Spinal cord (tissue), 10 donors: ENCODE measurements around the gene ARL2. TPM values are rescaled to one million over a fixed set of nuclear protein-coding genes. Genes with fewer than 3 reads are reported as not detected.
A peak's percentile ranks its signal among the peaks of the same experiment; 100 is the strongest.
"Not testable (repeated sequence)": the region's sequence is repeated elsewhere in the genome, so short reads cannot be mapped to it uniquely, and the experiment has no call there.

Experiments used
- DNase-seq, 6 donors: peaks; one replicate each; pipeline versions ENCODE4 v3.0.0 to v3.0.0-alpha.2; 2013 to 2015; ENCODE audit warnings: low spot score in 6 of 6, low read depth in 4 of 6
- H3K27ac ChIP-seq: one replicate; pipeline ENCODE4 v1.5.1; 2013; ENCODE audit warnings: low read depth, low read length, control low read depth
- H3K27me3 ChIP-seq: one replicate; pipeline ENCODE4 v1.6.1; 2013; ENCODE audit warnings: low read length; ENCODE audit not compliant: control insufficient read depth, insufficient read depth
- H3K36me3 ChIP-seq: one replicate; pipeline ENCODE4 v1.6.1; 2013; ENCODE audit warnings: low read length; ENCODE audit not compliant: control insufficient read depth, insufficient read depth
- H3K4me1 ChIP-seq: one replicate; pipeline ENCODE4 v1.6.1; 2013; ENCODE audit warnings: low read length; ENCODE audit not compliant: control insufficient read depth, insufficient read depth
- H3K4me3 ChIP-seq: one replicate; pipeline ENCODE4 v1.5.1; 2013; ENCODE audit warnings: low read depth, low read length, control low read depth
- H3K9me3 ChIP-seq: one replicate; pipeline ENCODE4 v1.6.1; 2013; ENCODE audit warnings: low read length; ENCODE audit not compliant: control insufficient read depth, insufficient read depth
- WGBS: methylation state at CpG from one replicate; pipeline ENCODE4 v1.1.5; 2013; ENCODE audit warnings: missing lambda C conversion rate; ENCODE audit not compliant: insufficient coverage; 5-methylcytosine and 5-hydroxymethylcytosine counted together
- polyA plus RNA-seq, 2 donors: library from polyadenylated mRNA; unstranded; fragments of 120-200 nt; gene quantifications; one replicate each; pipeline ENCODE4 v1.2.1, GENCODE V29; 2013; ENCODE audit not compliant: insufficient read length in 2 of 2
- total RNA-seq, 2 donors: library from RNA; depleted of rRNA in 1 of 2; stranded (reverse); fragments of 120-200 nt in 1 of 2; fragments of >200 nt in 1 of 2; gene quantifications; one replicate each; pipeline versions ENCODE4 v1.2.3 to v1.2.4, GENCODE V29; 2013 to 2014
- donor health status: healthy.

ARL2 gene
- total and polyA plus RNA-seq, 4 donors = 75.4 to 123 (median 120) TPM

- no peaks in the 10 kb centered on the region for H3K4me1 ChIP-seq
- no peak for DNase-seq
- peaks cover 53% of the 10 kb centered on the region for H3K36me3 ChIP-seq
- no peaks in the 10 kb centered on the region for H3K9me3 ChIP-seq
- H3K27ac ChIP-seq = no peak overlapping the region
- no peaks in the 10 kb centered on the region for H3K27me3 ChIP-seq
- no peak overlapping the region for H3K4me3 ChIP-seq
- WGBS = 80% methylated on average over 1 of the region's 3 CpGs
Observed at GRCh38 chr11:65021003-65021402, 7.0 kb downstream of the ARL2 start.

- Histone ChIP-seq H3K27ac (no peak overlapping the region), H3K9me3 (no peaks in the 10 kb centered on the region), H3K36me3 (peaks cover 52% of the 10 kb centered on the region), H3K4me3 (no peak overlapping the region), H3K4me1 (no peaks in the 10 kb centered on the region), H3K27me3 (no peaks in the 10 kb centered on the region)
- WGBS = 92% methylated on average over 10 of the region's 11 CpGs
- DNase-seq = no peak
Observed at GRCh38 chr11:65021509-65021908, 7.5 kb downstream of the ARL2 start.

GRCh38 chr11:65023502-65023901, 9.5 kb downstream of the ARL2 start:
- not testable (repeated sequence) for H3K27ac ChIP-seq, H3K4me3 ChIP-seq, H3K9me3 ChIP-seq, H3K4me1 ChIP-seq, DNase-seq, H3K27me3 ChIP-seq
- H3K36me3 ChIP-seq = peaks cover 38% of the 10 kb centered on the region
- WGBS = 59% methylated on average over 3 of the region's 8 CpGs

- Histone ChIP-seq H3K4me1 (peaks cover 5% of the 10 kb centered on the region), H3K27me3 (no peaks in the 10 kb centered on the region), H3K27ac (peak overlapping the region; percentile 6), H3K4me3 (peak overlapping the region; percentile 76), H3K9me3 (no peaks in the 10 kb centered on the region), H3K36me3 (peaks cover 14% of the 10 kb centered on the region)
- 48% methylated on average over 6 of the region's 10 CpGs for WGBS
- DNase-seq = no peak
Observed at GRCh38 chr11:65026810-65027209, 12.8 kb downstream of the ARL2 start.

GRCh38 chr11:65027213-65028067, 13.5 kb downstream of the ARL2 start, which contains the start of gene SNX15:
Gene SNX15, plus strand, starts transcription at chr11:65027439. Its CDS starts 99 bp downstream, at chr11:65027538.
- no peaks in the 10 kb centered on the region for H3K9me3 ChIP-seq
- peaks cover 16% of the 10 kb centered on the region for H3K36me3 ChIP-seq
- no peaks in the 10 kb centered on the region for H3K27me3 ChIP-seq
- H3K4me1 ChIP-seq = peaks cover 5% of the 10 kb centered on the region
- 0% methylated on average over 31 of the region's 51 CpGs for WGBS
- peak within 1 kb of the TSS; percentile 94 for H3K27ac ChIP-seq
- DNase-seq = peak; percentile 94 to 99 (median 96)
- peak within 1 kb of the TSS; percentile 76 for H3K4me3 ChIP-seq

GRCh38 chr11:65032216-65032615, 18.3 kb downstream of the ARL2 start:
- Histone ChIP-seq H3K4me1 (peaks cover 13% of the 10 kb centered on the region), H3K9me3 (no peaks in the 10 kb centered on the region), H3K27ac (no peak overlapping the region), H3K4me3 (no peak overlapping the region), H3K27me3 (no peaks in the 10 kb centered on the region), H3K36me3 (peaks cover 53% of the 10 kb centered on the region)
- no peak for DNase-seq
- 87% methylated on average over 12 of the region's 13 CpGs for WGBS

GRCh38 chr11:65034423-65034822, 20.5 kb downstream of the ARL2 start:
- 94% methylated on average over 2 of the region's 2 CpGs for WGBS

GRCh38 chr11:65035579-65035978, 21.6 kb downstream of the ARL2 start:
- no peak overlapping the region for H3K4me3 ChIP-seq
- H3K9me3 ChIP-seq = no peaks in the 10 kb centered on the region
- no peak overlapping the region for H3K27ac ChIP-seq
- DNase-seq = no peak
- no peaks in the 10 kb centered on the region for H3K27me3 ChIP-seq
- H3K4me1 ChIP-seq = peaks cover 11% of the 10 kb centered on the region
- WGBS = 81% methylated on average over 11 of the region's 11 CpGs
- H3K36me3 ChIP-seq = peaks cover 79% of the 10 kb centered on the region

More at GRCh38 chr11:65034423-65034822, 20.5 kb downstream of the ARL2 start:
- Histone ChIP-seq H3K27ac (no peak overlapping the region), H3K9me3 (no peaks in the 10 kb centered on the region), H3K4me3 (no peak overlapping the region), H3K36me3 (peaks cover 72% of the 10 kb centered on the region), H3K27me3 (no peaks in the 10 kb centered on the region), H3K4me1 (peaks cover 8% of the 10 kb centered on the region)
- no peak for DNase-seq

GRCh38 chr11:65036931-65037330, 23.0 kb downstream of the ARL2 start:
- peaks cover 14% of the 10 kb centered on the region for H3K4me1 ChIP-seq
- H3K27me3 ChIP-seq = no peaks in the 10 kb centered on the region
- peaks cover 72% of the 10 kb centered on the region for H3K36me3 ChIP-seq
- 100% methylated on average over 2 of the region's 6 CpGs for WGBS
- DNase-seq = peak in 4 of 6 donors; percentile 4 to 66 (median 28)
- no peaks in the 10 kb centered on the region for H3K9me3 ChIP-seq
- H3K27ac ChIP-seq = no peak overlapping the region
- H3K4me3 ChIP-seq = no peak overlapping the region

GRCh38 chr11:65040520-65040846, 26.5 kb downstream of the ARL2 start:
- H3K36me3 ChIP-seq = peaks cover 64% of the 10 kb centered on the region
- no peak for DNase-seq
- H3K9me3 ChIP-seq = no peaks in the 10 kb centered on the region
- no peaks in the 10 kb centered on the region for H3K27me3 ChIP-seq
- peaks cover 32% of the 10 kb centered on the region for H3K4me1 ChIP-seq
- H3K27ac ChIP-seq = peak overlapping the region; percentile 98
- peak overlapping the region; percentile 89 for H3K4me3 ChIP-seq
- WGBS = 0% methylated on average over 6 of the region's 7 CpGs
